OCI-LY1 (cell line): ENCODE data around the gene POU6F2.

Source experiments
- H2AFZ ChIP-seq: fragments of 200-600 bp; sonication (generic), shearing (Covaris generic); 2 replicates; pipeline ENCODE4 v1.6.0; 2014; ENCODE audit warnings: antibody characterized with exemption, mild to moderate bottlenecking, low read length
- H3F3A ChIP-seq: fragments of 200-600 bp; sonication (generic), shearing (Covaris generic); 2 replicates; pipeline ENCODE4 v1.6.0; 2014; ENCODE audit warnings: mild to moderate bottlenecking, antibody characterized with exemption, low read length, moderate library complexity; ENCODE audit not compliant: insufficient read depth
- H3K27ac ChIP-seq: fragments of 200-600 bp; sonication (generic); 2 replicates; pipeline ENCODE4 v1.5.1; 2014; ENCODE audit warnings: low read length, mixed run types, mild to moderate bottlenecking, low read depth; ENCODE audit not compliant: poor library complexity, severe bottlenecking
- H3K27me3 ChIP-seq: fragments of 200-600 bp; sonication (generic); 2 replicates; pipeline ENCODE4 v1.6.0; 2014; ENCODE audit warnings: antibody characterized with exemption, mild to moderate bottlenecking, low read length, moderate library complexity; ENCODE audit not compliant: insufficient read depth
- H3K36me3 ChIP-seq: fragments of 200-600 bp; sonication (generic); 2 replicates; pipeline ENCODE4 v1.6.1; 2014; ENCODE audit warnings: mild to moderate bottlenecking, antibody characterized with exemption, low read length, moderate library complexity, mixed read lengths; ENCODE audit not compliant: insufficient read depth
- H3K4me1 ChIP-seq: fragments of 200-600 bp; sonication (generic); 2 replicates; pipeline ENCODE4 v1.5.1; 2014; ENCODE audit warnings: mild to moderate bottlenecking, low read length, moderate library complexity; ENCODE audit not compliant: insufficient read depth, severe bottlenecking
- H3K4me2 ChIP-seq: fragments of 200-600 bp; sonication (generic), shearing (Covaris generic); 2 replicates; pipeline ENCODE4 v1.6.1; 2014; ENCODE audit warnings: low read length
- H3K4me3 ChIP-seq: fragments of 200-600 bp; sonication (generic); 2 replicates; pipeline ENCODE4 v1.5.1; 2014; ENCODE audit warnings: low read length, low read depth, mild to moderate bottlenecking, mixed read lengths; ENCODE audit not compliant: poor library complexity, severe bottlenecking
- H3K79me2 ChIP-seq: fragments of 200-600 bp; shearing (Covaris generic); 2 replicates; pipeline ENCODE4 v1.6.1; 2016; ENCODE audit warnings: mixed run types, low read length, mixed read lengths; ENCODE audit not compliant: insufficient read depth
- H3K9ac ChIP-seq: fragments of 200-600 bp; sonication (generic), shearing (Covaris generic); 2 replicates; pipeline ENCODE4 v1.6.1; 2014; ENCODE audit warnings: mild to moderate bottlenecking, low read length, mixed read lengths
- H3K9me2 ChIP-seq: fragments of 200-600 bp; sonication (generic), shearing (Covaris generic); 2 replicates; pipeline ENCODE4 v1.6.1; 2014; ENCODE audit warnings: low read depth, mild to moderate bottlenecking, low read length, mixed read lengths
- H3K9me3 ChIP-seq: fragments of 200-600 bp; shearing (Covaris generic); 2 replicates; pipeline ENCODE4 v1.6.1; 2014; ENCODE audit warnings: low read length, mixed read lengths
- H4K20me1 ChIP-seq: fragments of 200-600 bp; sonication (generic), shearing (Covaris generic); 2 replicates; pipeline ENCODE4 v1.6.0; 2016; ENCODE audit warnings: mild to moderate bottlenecking, low read length; ENCODE audit not compliant: insufficient read depth
- EZH2 ChIP-seq: fragments of 200-600 bp; sonication (generic), shearing (Covaris generic); IDR thresholded peaks from 2 replicates; pipeline ENCODE4 v1.8.0; 2017; ENCODE audit warnings: borderline replicate concordance, mixed run types, mild to moderate bottlenecking, antibody characterized with exemption, low read length, moderate library complexity, mixed read lengths
- TF ChIP-seq, protein P1 (sequence below): fragments of 200-600 bp; sonication (generic), shearing (Covaris generic); IDR thresholded peaks from 2 replicates; pipeline ENCODE4 v1.5.1; 2017; ENCODE audit warnings: mild to moderate bottlenecking, antibody characterized with exemption, low read length, moderate library complexity, mixed read lengths

POU6F2 gene

DNA sequence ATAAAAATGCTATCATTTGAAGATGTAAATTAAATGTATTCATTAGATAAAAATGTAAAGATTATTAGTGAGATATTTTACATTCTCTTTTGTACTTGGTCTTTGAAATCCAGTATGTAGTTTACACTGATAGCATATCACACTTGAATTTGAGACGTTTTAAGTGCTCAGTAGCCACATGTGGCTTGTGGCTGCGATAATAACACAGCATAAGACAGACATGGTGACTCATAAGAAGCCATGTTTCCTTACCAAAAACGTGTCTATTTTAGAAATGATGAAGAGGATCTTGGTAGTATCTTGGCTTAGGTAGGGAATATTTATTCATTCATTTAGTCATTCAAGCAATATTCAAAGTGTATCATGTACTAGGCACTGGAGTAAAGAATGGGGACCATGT is 149.3 kb downstream of the POU6F2 start:
- no peak overlapping the region for H3K4me3 ChIP-seq
- TF ChIP-seq EZH2 = no peak
- TF ChIP-seq, protein P1, sequence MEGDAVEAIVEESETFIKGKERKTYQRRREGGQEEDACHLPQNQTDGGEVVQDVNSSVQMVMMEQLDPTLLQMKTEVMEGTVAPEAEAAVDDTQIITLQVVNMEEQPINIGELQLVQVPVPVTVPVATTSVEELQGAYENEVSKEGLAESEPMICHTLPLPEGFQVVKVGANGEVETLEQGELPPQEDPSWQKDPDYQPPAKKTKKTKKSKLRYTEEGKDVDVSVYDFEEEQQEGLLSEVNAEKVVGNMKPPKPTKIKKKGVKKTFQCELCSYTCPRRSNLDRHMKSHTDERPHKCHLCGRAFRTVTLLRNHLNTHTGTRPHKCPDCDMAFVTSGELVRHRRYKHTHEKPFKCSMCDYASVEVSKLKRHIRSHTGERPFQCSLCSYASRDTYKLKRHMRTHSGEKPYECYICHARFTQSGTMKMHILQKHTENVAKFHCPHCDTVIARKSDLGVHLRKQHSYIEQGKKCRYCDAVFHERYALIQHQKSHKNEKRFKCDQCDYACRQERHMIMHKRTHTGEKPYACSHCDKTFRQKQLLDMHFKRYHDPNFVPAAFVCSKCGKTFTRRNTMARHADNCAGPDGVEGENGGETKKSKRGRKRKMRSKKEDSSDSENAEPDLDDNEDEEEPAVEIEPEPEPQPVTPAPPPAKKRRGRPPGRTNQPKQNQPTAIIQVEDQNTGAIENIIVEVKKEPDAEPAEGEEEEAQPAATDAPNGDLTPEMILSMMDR = no peak
- no peaks in the 10 kb centered on the region for H3K4me1 ChIP-seq

DNA sequence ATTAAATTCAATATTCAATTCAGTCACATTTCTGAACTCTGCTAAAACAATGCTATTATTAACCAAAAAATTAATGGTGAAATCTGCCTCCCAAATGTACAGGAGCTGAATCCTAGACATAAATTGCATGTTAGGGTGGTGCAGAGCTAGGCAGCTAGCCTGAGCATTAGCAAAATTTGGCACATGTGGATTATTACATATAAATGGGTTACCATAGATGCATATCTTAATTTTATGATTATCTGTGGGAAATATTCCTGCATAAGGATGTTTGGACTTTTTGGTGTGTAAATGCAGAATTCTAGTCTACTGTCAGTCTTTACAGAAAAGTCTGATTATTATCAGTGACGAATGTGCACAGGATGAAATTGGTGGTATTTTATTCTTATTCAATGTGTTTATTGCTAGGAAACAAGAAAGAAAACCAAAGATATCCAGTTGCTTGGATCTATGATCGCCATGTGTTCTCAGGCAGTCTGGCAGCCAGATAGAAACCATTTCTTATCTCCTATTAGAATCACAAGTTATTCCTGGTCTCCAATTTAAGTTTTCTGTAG is 150.7 kb downstream of the POU6F2 start:
- Histone ChIP-seq H3K27me3 (no peaks in the 10 kb centered on the region), H3K9ac (no peak overlapping the region), H3K9me3 (no peaks in the 10 kb centered on the region), H3K27ac (no peak overlapping the region), H3K79me2 (no peaks in the 10 kb centered on the region), H3K4me2 (no peak overlapping the region), H3K9me2 (no peaks in the 10 kb centered on the region), H3K36me3 (no peaks in the 10 kb centered on the region), H4K20me1 (no peaks in the 10 kb centered on the region), H2AFZ (no peak overlapping the region), H3F3A (no peaks in the 10 kb centered on the region), H3K4me3 (no peak overlapping the region), H3K4me1 (no peaks in the 10 kb centered on the region)
- TF ChIP-seq, protein P1 = no peak
- no peak for TF ChIP-seq EZH2

More for the DNA sequence above, 149.3 kb downstream of the POU6F2 start:
- H3K27ac ChIP-seq = no peak overlapping the region
- no peaks in the 10 kb centered on the region for H3K36me3 ChIP-seq
- no peak overlapping the region for H3K4me2 ChIP-seq
- H2AFZ ChIP-seq = no peak overlapping the region
- no peaks in the 10 kb centered on the region for H4K20me1 ChIP-seq
- no peaks in the 10 kb centered on the region for H3K27me3 ChIP-seq
- H3K9ac ChIP-seq = no peak overlapping the region
- no peaks in the 10 kb centered on the region for H3F3A ChIP-seq
- H3K9me3 ChIP-seq = no peaks in the 10 kb centered on the region
- H3K79me2 ChIP-seq = no peaks in the 10 kb centered on the region
- no peaks in the 10 kb centered on the region for H3K9me2 ChIP-seq

DNA sequence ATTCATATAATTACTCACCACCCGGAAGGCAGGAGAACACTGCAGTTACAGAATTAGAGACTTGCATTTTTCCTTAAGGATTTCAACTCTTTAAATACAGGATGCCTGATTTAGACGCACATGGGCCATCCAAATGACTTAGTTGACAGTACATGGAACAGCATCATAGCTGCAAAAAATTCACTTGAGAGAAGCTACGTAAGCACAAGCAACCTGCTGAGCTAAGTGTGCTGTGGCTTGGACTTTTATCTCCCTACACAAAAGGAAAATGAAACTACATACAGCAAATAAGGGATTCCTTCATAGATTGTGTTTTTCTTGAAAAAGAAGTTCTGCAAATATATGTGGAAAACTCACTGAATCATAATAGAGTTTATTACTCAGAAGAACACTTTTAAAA is 152.6 kb downstream of the POU6F2 start:
- Histone ChIP-seq H3K36me3 (no peaks in the 10 kb centered on the region), H3K79me2 (no peaks in the 10 kb centered on the region), H3K9me3 (no peaks in the 10 kb centered on the region), H3K27ac (no peak overlapping the region), H2AFZ (no peak overlapping the region), H4K20me1 (no peaks in the 10 kb centered on the region), H3K4me3 (no peak overlapping the region), H3F3A (no peaks in the 10 kb centered on the region), H3K27me3 (no peaks in the 10 kb centered on the region), H3K9me2 (no peaks in the 10 kb centered on the region), H3K4me1 (no peaks in the 10 kb centered on the region), H3K4me2 (no peak overlapping the region), H3K9ac (no peak overlapping the region)
- TF ChIP-seq, protein P1 = no peak
- no peak for TF ChIP-seq EZH2
